ENCODE data around the gene MAPK8IP3.

MAPK8IP3 gene

DNA sequence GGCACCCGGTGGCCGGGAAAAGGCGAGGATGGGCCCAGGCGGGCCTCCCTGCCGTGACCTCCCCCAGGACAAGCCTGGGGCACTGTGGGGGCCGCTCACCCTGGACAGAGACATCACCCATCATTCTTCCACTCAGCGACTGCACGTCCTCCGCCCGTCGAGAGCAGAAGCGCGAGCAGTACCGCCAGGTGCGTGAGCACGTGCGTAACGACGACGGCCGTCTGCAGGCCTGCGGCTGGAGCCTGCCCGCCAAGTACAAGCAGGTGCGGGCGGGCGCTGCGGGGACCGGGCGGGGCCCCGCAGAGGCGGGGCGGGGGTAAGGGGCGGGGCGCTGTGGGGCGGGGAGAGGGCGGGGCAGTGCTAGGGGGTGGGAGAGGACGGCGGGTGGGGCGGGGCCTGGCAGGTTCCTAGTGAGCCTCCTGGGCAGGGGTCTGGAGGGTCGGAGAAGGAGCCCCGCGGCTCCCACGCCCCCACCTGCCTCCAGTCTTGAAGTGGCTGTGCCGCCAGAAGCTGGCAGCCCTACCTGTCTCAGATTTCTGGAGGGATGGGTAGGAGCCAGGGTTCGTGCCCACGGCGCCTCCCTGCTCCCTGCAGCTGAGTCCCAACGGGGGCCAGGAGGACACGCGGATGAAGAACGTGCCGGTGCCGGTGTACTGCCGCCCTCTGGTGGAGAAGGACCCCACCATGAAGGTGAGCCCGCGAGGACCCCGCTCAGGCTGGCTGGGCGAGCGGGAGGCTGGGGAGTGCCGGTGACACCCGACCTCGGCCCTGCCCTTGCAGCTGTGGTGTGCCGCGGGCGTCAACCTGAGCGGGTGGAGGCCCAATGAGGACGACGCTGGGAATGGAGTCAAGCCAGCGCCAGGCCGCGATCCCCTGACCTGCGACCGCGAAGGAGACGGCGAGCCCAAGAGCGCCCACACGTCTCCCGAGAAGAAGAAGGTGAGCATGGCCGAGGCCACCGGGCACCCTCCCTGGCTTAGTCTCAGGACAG is 57.8 kb downstream of the MAPK8IP3 start:
- DNase-seq (ENCODE audit: low spot score): no peak

DNA sequence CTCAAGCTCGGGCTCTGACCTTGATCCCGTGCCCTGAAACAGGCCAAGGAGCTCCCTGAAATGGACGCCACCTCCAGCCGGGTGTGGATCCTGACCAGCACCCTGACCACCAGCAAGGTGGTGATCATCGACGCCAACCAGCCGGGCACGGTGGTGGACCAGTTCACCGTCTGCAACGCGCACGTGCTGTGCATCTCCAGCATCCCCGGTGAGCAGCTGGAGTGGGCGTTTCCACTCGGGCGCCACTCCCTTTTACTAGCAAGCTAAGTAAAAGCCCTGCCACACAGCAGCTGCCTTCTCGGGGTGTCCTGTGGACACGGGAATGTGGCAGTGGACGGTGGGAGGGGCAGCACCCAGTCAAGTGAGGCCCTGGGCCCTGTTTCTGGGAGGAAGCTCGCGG is 59.0 kb downstream of the MAPK8IP3 start:
- no peak for DNase-seq (ENCODE audit: low spot score)

GRCh38 chr16:1765826-1766225 is 59.8 kb downstream of the MAPK8IP3 start:
- DNase-seq (ENCODE audit: low spot score): no peak

GRCh38 chr16:1766231-1766630 is 60.2 kb downstream of the MAPK8IP3 start:
- DNase-seq (ENCODE audit: low spot score): no peak

GRCh38 chr16:1766701-1767100 is 60.7 kb downstream of the MAPK8IP3 start:
- no peak for DNase-seq (ENCODE audit: low spot score)

DNA sequence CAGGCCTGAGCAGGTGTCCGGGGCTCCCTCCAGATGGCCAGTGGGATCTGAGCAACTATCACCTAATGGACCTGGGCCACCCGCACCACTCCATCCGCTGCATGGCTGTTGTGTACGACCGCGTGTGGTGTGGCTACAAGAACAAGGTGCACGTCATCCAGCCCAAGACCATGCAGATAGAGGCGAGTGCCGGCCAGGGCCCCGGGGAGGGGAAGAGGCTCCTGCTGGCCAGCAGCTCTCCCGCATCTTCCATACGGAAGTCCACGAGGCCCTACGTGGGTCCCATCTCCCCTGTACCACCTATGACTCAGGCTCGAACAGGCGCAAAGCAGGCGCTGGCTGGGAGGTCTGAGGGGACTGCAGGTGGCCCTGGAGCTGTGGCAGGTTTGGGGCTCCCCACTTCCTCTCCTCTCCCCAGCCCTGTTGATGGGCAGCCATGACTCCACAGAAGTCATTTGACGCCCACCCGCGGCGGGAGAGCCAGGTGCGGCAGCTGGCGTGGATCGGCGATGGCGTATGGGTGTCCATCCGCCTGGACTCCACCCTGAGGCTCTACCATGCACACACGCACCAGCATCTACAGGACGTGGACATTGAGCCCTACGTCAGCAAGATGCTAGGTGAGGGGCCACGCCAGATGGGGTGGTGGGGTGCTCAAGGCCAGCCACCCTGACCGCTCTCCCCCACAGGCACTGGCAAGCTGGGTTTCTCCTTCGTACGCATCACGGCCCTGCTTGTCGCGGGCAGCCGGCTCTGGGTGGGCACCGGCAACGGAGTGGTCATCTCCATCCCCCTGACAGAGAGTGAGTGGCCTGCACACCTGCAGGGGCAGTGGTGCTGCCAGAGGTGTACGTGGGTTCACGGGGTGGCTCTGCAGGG is 61.4 kb downstream of the MAPK8IP3 start:
- DNase-seq (ENCODE audit: low spot score): no peak

GRCh38 chr16:1768061-1768766 is 62.2 kb downstream of the MAPK8IP3 start:
- DNase-seq (ENCODE audit: low spot score): no peak

- no peak for DNase-seq (ENCODE audit: low spot score)
These were observed 62.9 kb downstream of the MAPK8IP3 start for GRCh38 chr16:1768767-1769401.

- no peak for DNase-seq (ENCODE audit: low spot score)
These were observed 63.7 kb downstream of the MAPK8IP3 start for GRCh38 chr16:1769402-1770300.

DNA sequence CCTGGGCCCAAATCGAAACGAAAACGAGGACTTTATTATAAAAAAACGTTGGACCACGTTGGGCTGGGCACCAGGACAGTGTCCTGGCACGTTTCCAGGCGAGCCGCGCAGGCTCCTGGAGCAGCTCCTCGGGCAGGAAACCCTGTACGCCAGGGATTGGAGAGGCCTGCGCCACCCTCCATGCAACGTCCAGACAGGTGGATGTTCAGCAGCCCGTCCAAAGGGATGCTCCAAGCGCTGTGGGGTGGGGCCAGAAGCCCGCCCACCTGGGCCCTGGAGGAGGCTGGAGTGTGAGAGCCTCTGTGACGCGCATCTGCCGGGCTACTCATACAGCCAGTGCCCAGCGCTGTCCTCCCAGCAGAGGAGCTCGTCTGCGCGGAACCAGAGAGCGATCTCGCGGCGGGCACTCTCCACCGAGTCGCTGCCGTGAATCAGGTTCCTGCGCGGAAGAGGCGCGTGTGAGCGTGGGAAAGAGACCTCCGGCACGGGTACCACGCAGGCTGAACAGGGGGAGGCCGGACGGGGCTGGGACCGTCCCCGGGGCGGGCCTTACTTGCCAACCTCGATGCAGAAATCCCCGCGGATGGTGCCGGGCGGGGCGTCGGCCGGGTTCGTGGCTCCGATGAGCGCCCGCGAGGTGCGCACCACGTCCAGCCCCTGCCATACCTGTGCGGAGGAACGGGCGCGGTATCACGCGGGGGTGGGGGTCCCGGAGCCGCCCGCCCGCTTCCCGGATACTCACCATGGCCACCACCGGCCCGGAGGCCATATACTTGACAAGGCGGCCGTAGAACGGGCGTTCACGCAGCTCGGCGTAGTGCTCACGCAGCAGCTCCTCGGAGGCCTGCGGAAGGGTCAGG is 64.6 kb downstream of the MAPK8IP3 start:
- DNase-seq (ENCODE audit: low spot score): peak; percentile 37

DNA sequence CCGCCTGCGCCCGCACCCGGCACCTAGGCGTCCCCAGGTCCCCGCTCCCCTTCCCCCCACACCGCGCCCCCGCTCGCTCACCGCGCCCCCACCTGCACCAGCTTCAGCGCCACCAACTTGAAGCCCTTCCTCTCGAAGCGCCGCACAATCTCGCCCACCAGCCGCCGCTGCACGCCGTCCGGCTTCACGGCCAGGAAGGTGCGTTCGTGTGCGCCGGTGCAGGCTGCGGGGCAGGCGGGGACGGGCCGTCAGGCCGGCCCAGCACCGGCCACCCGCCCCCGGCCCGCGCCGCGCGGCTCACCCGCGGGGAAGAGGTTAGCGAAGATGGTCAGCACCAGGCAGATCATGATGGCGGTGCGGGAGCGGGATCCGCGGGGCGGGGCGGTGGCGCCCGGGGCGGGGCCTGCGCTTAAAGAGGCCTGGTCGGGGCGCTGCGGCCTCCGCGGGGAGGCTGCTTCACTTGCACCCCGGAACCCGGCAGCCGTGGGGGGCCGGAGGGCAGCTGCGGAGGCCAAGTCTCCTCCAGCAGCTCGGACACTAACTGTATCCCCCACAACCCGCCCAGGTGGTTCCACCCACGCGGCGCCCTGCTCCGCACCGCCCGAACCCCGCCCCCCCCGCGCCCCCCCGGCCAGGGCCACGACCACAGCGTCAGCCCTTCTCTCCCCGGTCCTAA is 65.3 kb downstream of the MAPK8IP3 start, which contains the start of gene NME3:
Gene NME3, minus strand, starts transcription at position 356 of the 676 bp plus-strand sequence. Its CDS starts 9 bp downstream, at position 347.
- peak; percentile 58 for DNase-seq (ENCODE audit: low spot score)

DNA sequence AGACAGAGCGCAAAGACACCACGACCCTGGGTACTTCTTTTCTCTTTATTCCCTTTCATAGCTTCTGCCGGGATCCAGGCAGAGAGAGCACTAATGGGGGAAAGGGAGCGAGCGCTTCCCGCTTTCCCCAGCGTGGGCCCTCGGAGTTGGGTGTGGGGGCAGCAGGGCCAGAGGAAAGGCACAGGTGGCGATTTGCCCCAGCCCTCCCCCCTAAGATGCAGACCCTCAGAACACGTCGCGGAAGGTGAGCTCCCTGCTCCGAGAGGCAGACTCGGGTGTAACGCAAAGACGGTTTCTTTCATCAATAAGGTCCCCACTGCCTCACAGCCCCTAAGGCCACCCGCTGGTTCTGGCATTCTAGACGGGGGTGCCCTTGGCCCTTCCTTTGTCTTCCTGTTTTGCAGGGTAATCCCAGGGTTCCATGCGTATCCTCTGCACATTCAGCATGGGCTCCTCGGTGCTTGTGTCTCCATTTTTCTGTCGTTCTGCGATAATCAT is 65.9 kb downstream of the MAPK8IP3 start:
- no peak for DNase-seq (ENCODE audit: low spot score)

DNA sequence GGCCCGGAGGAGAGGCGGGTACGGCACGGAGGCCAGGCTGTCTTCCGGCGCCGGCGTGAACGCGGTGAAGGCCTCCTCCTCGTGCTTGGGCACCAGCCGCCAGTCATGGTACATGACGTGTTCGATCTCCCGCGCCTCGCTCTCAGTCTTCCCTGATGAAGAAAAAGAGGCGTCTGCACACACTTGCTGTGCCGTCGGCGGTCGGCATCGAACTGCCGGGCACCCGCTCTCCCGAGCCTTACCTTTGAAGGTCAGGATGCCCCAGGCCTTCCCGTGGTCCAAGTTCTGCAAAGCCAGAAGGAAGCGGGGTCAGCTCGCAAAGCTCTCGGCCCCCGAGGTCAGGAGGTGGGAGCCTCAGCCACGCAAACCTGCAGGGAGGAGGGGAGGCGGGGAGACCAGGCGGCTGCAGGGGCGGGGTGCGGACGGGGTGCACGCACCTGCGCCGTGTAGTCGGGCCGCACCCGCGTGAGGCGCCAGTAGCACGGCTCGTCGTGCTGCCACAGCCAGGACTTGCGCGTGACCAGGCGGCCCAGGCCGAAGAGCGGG is 66.4 kb downstream of the MAPK8IP3 start, which contains the start of gene EME2:
Gene EME2, plus strand, starts transcription at position 449 of the 546 bp plus-strand sequence. CDS start 418 bp downstream, outside the sequence.
- DNase-seq (ENCODE audit: low spot score): no peak

- peak; percentile 74 for DNase-seq (ENCODE audit: low spot score)
These were observed 67.1 kb downstream of the MAPK8IP3 start, which contains the start of gene MRPS34 for GRCh38 chr16:1772908-1773702. Gene MRPS34 (minus strand): TSS chr16:1773134. CDS start chr16:1773119, 15 bp downstream.

- no peak for DNase-seq (ENCODE audit: low spot score)
These were observed 67.9 kb downstream of the MAPK8IP3 start for GRCh38 chr16:1773703-1774447.

- DNase-seq (ENCODE audit: low spot score): no peak
These were observed 68.4 kb downstream of the MAPK8IP3 start for GRCh38 chr16:1774448-1774780.

Data from globus pallidus (tissue), 1 donor.